RPMI7951 (cell line): Measurements from ENCODE around the gene RASSF5. TPM values are rescaled to one million over a fixed set of nuclear protein-coding genes. Genes with fewer than 3 reads are reported as not detected.
"Not testable (repeated sequence)": the region's sequence is repeated elsewhere in the genome, so short reads cannot be mapped to it uniquely, and the experiment has no call there.

Experiments used
- DNase-seq: peaks from one replicate; pipeline ENCODE4 v3.0.0-alpha.2; 2012; ENCODE audit warnings: low read depth
- total RNA-seq: library from RNA; depleted of rRNA; stranded (reverse); fragments of >200 nt; shearing (Covaris generic); gene quantifications from 2 replicates; pipeline ENCODE4 v1.2.3, GENCODE V29; 2014

RASSF5 gene
- total RNA-seq, 1 experiment from 2014 or later, result 0.24 TPM

DNA sequence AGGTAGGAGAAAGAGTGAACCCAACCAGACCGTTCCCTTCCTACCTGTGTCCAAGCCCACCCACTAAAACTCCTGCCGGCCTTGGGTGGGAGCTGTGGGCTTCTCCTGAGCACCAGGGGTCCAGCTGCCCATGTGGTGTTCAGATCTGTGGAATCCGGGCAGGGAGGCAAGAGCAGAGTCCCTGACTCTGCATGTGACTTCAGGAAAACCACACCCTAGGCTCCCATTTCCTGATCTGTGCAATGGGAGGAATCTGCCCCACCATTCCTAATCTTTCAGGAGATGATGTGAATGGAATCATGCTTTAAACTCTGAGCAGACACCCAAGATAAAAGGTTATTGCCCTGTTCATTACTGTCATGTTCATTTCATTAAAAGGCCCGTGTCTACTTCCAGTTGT, 77.4 kb downstream of the RASSF5 start:
- DNase-seq, result no peak

DNA sequence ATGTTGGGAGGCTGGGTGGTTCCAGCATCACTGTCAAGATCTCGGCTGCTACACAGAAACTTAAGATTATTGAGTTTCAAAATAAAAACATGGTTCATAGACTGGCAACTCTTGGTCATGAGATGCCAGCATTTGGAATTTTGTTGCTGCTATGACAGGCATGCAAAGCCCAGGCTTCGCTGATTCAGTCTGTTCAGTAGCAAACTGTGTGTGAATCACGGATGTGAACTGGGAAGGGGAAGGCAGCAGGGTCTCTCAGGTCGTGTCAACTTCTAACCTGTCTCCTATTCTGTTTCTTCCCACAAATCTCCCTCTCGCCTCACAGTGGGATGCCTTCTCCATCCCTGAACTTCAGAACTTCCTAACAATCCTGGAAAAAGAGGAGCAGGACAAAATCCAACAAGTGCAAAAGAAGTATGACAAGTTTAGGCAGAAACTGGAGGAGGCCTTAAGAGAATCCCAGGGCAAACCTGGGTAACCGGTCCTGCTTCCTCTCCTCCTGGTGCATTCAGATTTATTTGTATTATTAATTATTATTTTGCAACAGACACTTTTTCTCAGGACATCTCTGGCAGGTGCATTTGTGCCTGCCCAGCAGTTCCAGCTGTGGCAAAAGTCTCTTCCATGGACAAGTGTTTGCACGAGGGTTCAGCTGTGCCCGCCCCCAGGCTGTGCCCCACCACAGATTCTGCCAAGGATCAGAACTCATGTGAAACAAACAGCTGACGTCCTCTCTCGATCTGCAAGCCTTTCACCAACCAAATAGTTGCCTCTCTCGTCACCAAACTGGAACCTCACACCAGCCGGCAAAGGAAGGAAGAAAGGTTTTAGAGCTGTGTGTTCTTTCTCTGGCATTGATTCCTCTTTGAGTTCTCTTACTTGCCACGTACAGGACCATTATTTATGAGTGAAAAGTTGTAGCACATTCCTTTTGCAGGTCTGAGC, 79.4 kb downstream of the RASSF5 start:
- no peak for DNase-seq

DNA sequence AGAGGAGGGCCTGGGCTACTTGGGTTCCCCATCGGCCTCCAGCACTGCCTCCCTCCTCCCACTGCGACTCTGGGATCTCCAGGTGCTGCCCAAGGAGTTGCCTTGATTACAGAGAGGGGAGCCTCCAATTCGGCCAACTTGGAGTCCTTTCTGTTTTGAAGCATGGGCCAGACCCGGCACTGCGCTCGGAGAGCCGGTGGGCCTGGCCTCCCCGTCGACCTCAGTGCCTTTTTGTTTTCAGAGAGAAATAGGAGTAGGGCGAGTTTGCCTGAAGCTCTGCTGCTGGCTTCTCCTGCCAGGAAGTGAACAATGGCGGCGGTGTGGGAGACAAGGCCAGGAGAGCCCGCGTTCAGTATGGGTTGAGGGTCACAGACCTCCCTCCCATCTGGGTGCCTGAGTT, 80.6 kb downstream of the RASSF5 start:
- DNase-seq, result no peak

DNA sequence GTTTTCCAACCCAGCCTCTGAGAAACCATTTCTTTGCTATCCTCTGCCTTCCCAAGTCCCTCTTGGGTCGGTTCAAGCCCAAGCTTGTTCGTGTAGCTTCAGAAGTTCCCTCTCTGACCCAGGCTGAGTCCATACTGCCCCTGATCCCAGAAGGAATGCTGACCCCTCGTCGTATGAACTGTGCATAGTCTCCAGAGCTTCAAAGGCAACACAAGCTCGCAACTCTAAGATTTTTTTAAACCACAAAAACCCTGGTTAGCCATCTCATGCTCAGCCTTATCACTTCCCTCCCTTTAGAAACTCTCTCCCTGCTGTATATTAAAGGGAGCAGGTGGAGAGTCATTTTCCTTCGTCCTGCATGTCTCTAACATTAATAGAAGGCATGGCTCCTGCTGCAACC, 81.2 kb downstream of the RASSF5 start:
- no peak for DNase-seq

- DNase-seq, result peak; percentile 88
These were observed 81.9 kb downstream of the RASSF5 start for GRCh38 chr1:206589206-206589605.

GRCh38 chr1:206590025-206590758, 82.9 kb downstream of the RASSF5 start:
- DNase-seq, result peak; percentile 83

DNA sequence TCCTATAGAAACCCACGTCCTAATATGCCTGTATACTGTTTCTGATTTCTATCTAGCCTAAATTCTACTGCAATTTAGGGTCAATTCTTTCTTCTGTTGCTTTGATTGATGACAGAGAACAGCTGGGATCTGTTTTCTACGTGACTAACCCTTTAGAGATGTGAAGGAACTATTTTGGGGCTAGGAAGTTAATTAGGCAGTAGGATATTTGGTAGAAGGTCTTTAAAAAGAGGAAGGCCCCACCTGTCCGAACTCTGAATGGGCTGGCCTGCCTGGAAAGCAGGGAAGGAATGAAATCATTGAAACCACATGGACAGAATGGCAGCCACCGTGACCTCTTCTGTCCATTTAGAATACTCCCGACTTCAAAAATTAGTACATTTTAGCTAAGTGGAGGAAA, 83.9 kb downstream of the RASSF5 start:
- peak; percentile 23 for DNase-seq

GRCh38 chr1:206591696-206592095, 84.4 kb downstream of the RASSF5 start:
- DNase-seq, result no peak

GRCh38 chr1:206593351-206593925, 86.1 kb downstream of the RASSF5 start:
- no peak for DNase-seq

DNA sequence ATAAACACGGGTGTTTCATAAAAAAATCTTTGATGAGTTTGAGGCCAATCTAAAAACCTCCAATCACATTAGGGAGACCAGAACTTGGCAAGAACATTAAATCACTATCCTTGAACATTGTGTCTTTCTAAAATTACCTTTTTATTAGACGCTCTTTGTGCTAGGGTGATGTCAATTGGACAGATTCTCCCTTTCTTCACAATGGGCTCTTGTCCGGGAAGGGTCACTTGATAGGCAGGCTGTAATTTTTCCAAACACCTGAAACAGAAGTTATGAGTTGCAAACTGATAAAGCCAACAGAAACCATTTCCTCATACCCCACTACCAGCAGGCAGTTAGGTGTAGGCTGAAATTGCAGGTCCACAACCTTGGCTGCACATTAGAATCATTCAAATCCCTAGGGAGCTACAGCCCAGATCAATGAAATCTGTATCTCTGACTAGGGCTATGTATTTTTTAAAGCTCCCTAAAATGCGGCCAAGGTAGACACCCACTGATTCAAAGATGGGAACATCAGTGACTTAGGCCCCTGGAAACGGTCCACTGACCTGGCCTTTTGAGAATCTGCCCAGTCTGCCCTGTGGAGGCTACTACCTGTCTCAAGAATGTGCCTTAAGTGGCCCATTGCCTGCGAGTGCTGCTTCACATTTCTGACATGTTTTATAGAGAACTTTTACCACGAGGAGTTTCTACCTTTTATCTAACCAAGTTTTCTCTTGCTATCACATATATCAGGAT, 88.4 kb downstream of the RASSF5 start:
- no peak for DNase-seq

DNA sequence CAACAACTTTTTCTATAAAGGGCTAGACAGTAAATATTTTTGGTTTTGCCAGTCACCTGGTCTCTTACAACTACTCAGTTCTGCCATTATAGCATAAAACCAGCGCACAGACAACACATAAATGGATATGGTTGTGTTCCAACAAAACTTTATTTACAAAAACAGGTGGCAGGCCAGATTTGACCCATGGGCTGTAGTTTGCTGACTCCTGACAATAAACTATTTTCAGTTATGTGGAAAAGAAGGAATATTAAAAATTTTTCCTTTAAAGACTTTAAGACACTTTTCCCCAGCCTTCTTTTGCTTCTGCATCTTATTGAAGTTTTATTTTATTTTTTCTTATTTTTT, 89.0 kb downstream of the RASSF5 start:
- no peak for DNase-seq

GRCh38 chr1:206600527-206600926, 93.2 kb downstream of the RASSF5 start:
- DNase-seq, result no peak

DNA sequence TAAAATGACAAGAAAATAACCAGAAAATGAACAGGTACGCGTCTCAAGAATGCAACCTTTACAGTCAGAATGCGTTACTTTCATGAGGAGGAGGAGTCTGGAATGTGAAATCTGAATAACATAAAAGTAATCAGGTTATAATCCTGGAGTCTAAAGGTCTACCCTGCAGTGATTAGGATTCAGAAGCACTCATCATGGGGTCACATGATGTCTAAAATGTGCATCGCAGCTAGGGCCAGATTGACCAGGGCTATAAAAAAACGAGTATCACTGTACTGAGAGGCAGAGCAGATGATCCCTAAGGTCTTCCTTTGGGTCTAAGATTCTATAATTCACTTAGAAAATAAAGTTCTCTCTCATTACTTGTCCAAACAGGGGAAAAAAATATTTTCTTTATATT, 97.5 kb downstream of the RASSF5 start:
- no peak for DNase-seq

DNA sequence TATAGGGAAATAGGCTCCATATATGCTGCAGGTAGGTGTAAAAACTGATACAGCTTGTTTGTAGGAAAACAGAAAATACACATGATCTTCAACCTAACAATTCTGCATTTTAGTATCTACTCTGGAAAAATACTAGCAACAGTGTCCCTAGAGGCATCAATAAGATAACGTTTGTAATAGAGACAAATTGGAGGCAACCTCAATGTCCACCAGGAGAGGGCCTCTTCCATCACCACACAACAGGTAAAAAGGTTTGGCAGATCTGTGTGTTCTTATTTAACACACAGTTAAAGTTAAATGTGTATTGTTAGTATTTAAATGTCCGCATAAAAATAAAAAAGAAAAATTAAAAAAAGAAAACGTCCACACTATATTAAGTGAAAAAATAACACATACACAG, 99.5 kb downstream of the RASSF5 start:
- peak; percentile 13 for DNase-seq

- DNase-seq, result peak; percentile 27
These were observed 100.9 kb downstream of the RASSF5 start for GRCh38 chr1:206608108-206608698.

- no peak for DNase-seq
These were observed 102.1 kb downstream of the RASSF5 start for GRCh38 chr1:206609229-206609991.

- peak; percentile 89 for DNase-seq
These were observed 105.0 kb downstream of the RASSF5 start, which contains the start of gene EIF2D for GRCh38 chr1:206612129-206612876. EIF2D (minus strand) TSS chr1:206612465; CDS start chr1:206612342, 123 bp downstream.

DNA sequence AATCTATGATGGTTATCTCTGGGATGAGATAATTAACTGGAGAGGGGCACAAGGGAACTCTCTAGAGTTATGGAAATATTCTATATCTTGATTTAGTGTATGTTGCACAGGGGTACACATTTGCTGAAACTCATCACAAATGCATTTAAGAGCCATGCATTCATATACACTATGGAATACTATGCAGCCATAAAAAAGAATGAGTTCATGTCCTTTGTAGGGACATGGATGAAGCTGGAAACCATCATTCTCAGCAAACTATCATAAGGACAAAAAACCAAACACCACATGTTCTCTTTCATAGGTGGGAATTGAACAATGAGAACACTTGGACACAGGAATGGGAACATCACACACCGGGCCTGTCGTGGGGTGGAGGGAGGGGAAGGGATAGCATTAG, 119.1 kb downstream of the RASSF5 start:
- DNase-seq, result not testable (repeated sequence)

DNA sequence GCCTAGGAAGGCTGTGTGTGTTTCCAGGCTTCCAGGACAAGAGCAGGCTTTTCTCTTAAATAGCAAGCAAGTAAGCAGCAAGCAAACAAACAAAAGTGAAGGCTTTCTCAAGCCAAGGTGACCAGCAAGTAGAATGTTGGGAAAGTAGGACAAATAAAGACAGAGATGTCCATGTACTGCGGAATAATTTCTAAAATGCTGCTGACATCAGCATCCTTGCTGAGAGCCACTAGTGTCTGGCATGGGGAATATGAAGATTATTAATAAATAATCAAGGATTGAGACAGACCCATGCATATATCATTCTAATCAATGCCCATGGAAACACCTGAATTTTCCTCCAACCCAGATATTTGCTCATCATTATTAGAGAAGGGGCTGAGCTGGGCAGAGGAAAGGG, 121.6 kb downstream of the RASSF5 start:
- no peak for DNase-seq

- peak; percentile 75 for DNase-seq
These were observed 123.8 kb downstream of the RASSF5 start for GRCh38 chr1:206631085-206631509.
